SK-N-MC (cell line): ENCODE results near the gene UNC93A.

ENCODE experiments used
- EZH2 ChIP-seq: fragments of 200-600 bp; sonication (generic); IDR thresholded peaks from one replicate; pipeline ENCODE4 v1.6.1; 2017; ENCODE audit warnings: antibody characterized with exemption
- POLR2AphosphoS5 ChIP-seq: IDR thresholded peaks from 2 replicates; pipeline ENCODE4 v1.6.1; 2012; ENCODE audit warnings: mild to moderate bottlenecking, low read depth, low read length, borderline replicate concordance

- TF ChIP-seq POLR2AphosphoS5: no peak
- no peak for TF ChIP-seq EZH2
Observed at GRCh38 chr6:167244064-167244960, 46.8 kb upstream of the UNC93A start.
